ENCODE results near the gene PHLPP2. TPM values are rescaled to one million over a fixed set of nuclear protein-coding genes. Genes with fewer than 3 reads are reported as not detected.

Gene PHLPP2
- total and polyA plus RNA-seq, 12 donors: 0.77 to 5.3 (median 3.4) TPM

- Histone ChIP-seq H3K9me3 (no peaks in the 10 kb centered on the region), H3K4me1 (peaks cover 0 to 5% (median 0%) of the 10 kb centered on the region in 9 donors), H3K4me3 (no peak overlapping the region), H3K36me3 (peaks cover 0 to 100% (median 62%) of the 10 kb centered on the region in 9 donors), H3K27ac (no peak overlapping the region), H3K27me3 (no peaks in the 10 kb centered on the region)
- TF ChIP-seq, protein P1, sequence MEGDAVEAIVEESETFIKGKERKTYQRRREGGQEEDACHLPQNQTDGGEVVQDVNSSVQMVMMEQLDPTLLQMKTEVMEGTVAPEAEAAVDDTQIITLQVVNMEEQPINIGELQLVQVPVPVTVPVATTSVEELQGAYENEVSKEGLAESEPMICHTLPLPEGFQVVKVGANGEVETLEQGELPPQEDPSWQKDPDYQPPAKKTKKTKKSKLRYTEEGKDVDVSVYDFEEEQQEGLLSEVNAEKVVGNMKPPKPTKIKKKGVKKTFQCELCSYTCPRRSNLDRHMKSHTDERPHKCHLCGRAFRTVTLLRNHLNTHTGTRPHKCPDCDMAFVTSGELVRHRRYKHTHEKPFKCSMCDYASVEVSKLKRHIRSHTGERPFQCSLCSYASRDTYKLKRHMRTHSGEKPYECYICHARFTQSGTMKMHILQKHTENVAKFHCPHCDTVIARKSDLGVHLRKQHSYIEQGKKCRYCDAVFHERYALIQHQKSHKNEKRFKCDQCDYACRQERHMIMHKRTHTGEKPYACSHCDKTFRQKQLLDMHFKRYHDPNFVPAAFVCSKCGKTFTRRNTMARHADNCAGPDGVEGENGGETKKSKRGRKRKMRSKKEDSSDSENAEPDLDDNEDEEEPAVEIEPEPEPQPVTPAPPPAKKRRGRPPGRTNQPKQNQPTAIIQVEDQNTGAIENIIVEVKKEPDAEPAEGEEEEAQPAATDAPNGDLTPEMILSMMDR (IDR thresholded peaks at IDR 0.05): no peak
- ATAC-seq (no peak), DNase-seq (no peak)
- WGBS, 2 donors: 87 to 92% methylated on average over 2 of the region's 2 CpGs
- intact Hi-C loops (cut with DNase I): no loop called here
Measured at GRCh38 chr16:71754652-71755051, 30.2 kb upstream of the PHLPP2 start.

DNA sequence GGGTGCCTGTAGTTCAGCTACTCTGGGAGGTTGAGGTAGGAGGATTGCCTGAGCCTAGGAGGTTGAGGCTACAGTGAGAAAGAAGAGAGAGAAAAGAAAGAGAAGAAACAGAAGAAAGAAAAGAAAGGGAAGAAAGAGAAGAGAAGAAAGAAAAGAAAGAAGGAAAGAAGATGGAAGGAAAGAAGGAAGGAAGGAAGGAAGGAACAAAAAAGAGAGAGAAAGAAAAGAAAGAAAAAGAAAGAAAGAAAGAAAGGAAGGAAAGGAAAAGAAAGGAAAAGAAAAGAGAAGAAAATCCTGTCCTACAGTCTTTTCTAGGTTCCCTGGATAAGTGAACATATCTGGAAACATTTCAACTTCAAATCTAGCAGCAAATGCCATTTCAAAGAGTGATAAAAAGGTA, 29.6 kb upstream of the PHLPP2 start:
- ATAC-seq (no peak), DNase-seq (no peak)
- Histone ChIP-seq H3K9me3 (no peaks in the 10 kb centered on the region), H3K4me3 (no peak overlapping the region), H3K27me3 (no peaks in the 10 kb centered on the region), H3K4me1 (peaks cover 0 to 5% (median 0%) of the 10 kb centered on the region in 9 donors), H3K36me3 (peaks cover 0 to 100% (median 65%) of the 10 kb centered on the region in 9 donors), H3K27ac (no peak overlapping the region)
- intact Hi-C loops (cut with DNase I): no loop called here
- TF ChIP-seq, protein P1 (IDR thresholded peaks at IDR 0.05): no peak

DNA sequence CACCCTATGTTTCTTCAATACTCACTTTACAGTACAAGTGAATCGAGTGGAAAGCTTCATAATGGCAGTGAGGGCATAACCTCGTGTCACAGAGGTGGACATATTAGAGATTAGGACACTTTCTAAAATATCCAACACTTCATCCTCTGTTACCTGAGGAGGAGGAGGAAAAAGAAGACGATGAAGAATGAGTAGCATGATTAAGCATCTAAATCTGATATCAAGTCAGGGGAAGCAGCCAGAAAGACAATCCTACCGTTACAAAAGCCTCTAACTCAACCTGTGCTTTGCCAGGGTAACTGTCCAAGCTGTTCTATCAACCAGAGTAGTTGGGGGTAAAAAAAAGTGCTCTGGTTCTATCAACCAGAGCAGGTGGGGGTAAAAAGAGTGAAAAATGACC, 23.7 kb upstream of the PHLPP2 start:
- Histone ChIP-seq H3K4me1 (peaks cover 0 to 7% (median 0%) of the 10 kb centered on the region in 9 donors), H3K9me3 (no peaks in the 10 kb centered on the region)

GRCh38 chr16:71746442-71747046, 22.0 kb upstream of the PHLPP2 start:
- Histone ChIP-seq H3K36me3 (peaks cover 0 to 100% (median 50%) of the 10 kb centered on the region in 9 donors), H3K27me3 (no peaks in the 10 kb centered on the region), H3K4me3 (no peak overlapping the region), H3K9me3 (no peaks in the 10 kb centered on the region), H3K4me1 (peaks cover 0 to 7% (median 0%) of the 10 kb centered on the region in 9 donors), H3K27ac (no peak overlapping the region)
- intact Hi-C loops (cut with DNase I): no loop called here
- TF ChIP-seq, protein P1 (IDR thresholded peaks at IDR 0.05): peak; percentile 38 to 78 (median 70)
- DNase-seq (no peak), ATAC-seq (no peak)
- 57 to 61% methylated on average over 7 of the region's 7 CpGs for WGBS, 2 donors

More for the DNA sequence above, 23.7 kb upstream of the PHLPP2 start:
- no peak overlapping the region for H3K27ac ChIP-seq
- ATAC-seq: no peak
- WGBS, 2 donors: 82 to 89% methylated on average over 4 of the region's 4 CpGs
- no peak overlapping the region for H3K4me3 ChIP-seq
- TF ChIP-seq, protein P1 (IDR thresholded peaks at IDR 0.05): no peak
- no peak for DNase-seq
- intact Hi-C loops (cut with DNase I): no loop called here
- H3K36me3 ChIP-seq: peaks cover 0 to 100% (median 53%) of the 10 kb centered on the region in 9 donors
- H3K27me3 ChIP-seq: no peaks in the 10 kb centered on the region

Data from heart right ventricle (tissue), 16 donors.